ENCODE data around the gene RBM38. TPM values are rescaled to one million over a fixed set of nuclear protein-coding genes. Genes with fewer than 3 reads are reported as not detected.

Gene RBM38
- total and polyA plus RNA-seq, 7 donors = 73.2 to 308 (median 135) TPM

- Histone ChIP-seq H3K4me3 (peak within 1 kb of the TSS; percentile 74), H3K9me3 (no peaks in the 10 kb centered on the region), H3K27me3 (ENCODE audit: insufficient read depth in 3 of 3, low read length in 2 of 3) (no peaks in the 10 kb centered on the region), H3K27ac (peak within 1 kb of the TSS; percentile 79), H3K36me3 (ENCODE audit: insufficient read depth in 1 of 2, low read depth in 1 of 2) (peaks cover 5 to 9% of the 10 kb centered on the region in 2 donors), H3K4me1 (peaks cover 11% of the 10 kb centered on the region)
- peak; percentile 85 to 98 (median 92) for ATAC-seq
- intact Hi-C loops (cut with DNase I) = no loop called here
- TF ChIP-seq, protein P1, sequence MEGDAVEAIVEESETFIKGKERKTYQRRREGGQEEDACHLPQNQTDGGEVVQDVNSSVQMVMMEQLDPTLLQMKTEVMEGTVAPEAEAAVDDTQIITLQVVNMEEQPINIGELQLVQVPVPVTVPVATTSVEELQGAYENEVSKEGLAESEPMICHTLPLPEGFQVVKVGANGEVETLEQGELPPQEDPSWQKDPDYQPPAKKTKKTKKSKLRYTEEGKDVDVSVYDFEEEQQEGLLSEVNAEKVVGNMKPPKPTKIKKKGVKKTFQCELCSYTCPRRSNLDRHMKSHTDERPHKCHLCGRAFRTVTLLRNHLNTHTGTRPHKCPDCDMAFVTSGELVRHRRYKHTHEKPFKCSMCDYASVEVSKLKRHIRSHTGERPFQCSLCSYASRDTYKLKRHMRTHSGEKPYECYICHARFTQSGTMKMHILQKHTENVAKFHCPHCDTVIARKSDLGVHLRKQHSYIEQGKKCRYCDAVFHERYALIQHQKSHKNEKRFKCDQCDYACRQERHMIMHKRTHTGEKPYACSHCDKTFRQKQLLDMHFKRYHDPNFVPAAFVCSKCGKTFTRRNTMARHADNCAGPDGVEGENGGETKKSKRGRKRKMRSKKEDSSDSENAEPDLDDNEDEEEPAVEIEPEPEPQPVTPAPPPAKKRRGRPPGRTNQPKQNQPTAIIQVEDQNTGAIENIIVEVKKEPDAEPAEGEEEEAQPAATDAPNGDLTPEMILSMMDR (IDR thresholded peaks at IDR 0.05) = no peak
- WGBS, 3 donors = 0% methylated on average over 62 to 64 of the region's 64 CpGs
- peak; percentile 91 to 95 for DNase-seq
Observed at GRCh38 chr20:57351042-57351783, 40.0 kb upstream of the RBM38 start, which contains the start of gene RAE1. Gene RAE1 (plus strand): TSS chr20:57351255. CDS start chr20:57354039, 2,784 bp downstream.

- 69 to 80% (median 75%) methylated on average over 6 of the region's 6 CpGs for WGBS, 3 donors
- intact Hi-C loops (cut with DNase I) = no loop called here
- H3K4me3 ChIP-seq = peak overlapping the region; percentile 74
Observed at GRCh38 chr20:57352305-57352704, 38.9 kb upstream of the RBM38 start.

DNA sequence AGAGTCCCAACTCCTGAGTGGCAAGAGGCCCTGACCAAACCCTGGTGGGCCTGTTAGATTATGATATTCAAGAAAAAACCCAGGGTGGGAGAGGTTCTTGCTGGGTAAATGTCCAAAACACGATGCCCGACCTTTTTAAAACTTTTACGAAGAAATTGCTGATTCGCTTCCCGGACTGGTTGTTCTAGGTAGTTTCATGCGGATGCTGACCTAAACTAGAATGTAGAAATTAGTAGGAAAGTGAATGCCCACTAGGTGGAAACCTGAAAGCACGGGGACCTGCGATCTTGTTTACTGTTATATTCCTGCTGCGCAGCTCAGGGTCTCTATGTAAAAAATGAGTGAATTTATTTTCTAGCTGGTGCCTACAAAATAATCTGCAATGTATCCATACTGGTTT, 37.8 kb upstream of the RBM38 start:
- WGBS, 3 donors = 92 to 94% (median 93%) methylated on average over 9 of the region's 9 CpGs
- Histone ChIP-seq H3K9me3 (no peaks in the 10 kb centered on the region), H3K4me3 (no peak overlapping the region), H3K36me3 (ENCODE audit: insufficient read depth in 1 of 2, low read depth in 1 of 2) (peaks cover 5 to 9% of the 10 kb centered on the region in 2 donors), H3K4me1 (peaks cover 11% of the 10 kb centered on the region), H3K27me3 (ENCODE audit: insufficient read depth in 3 of 3, low read length in 2 of 3) (no peaks in the 10 kb centered on the region), H3K27ac (no peak overlapping the region)
- ATAC-seq = no peak
- intact Hi-C loops (cut with DNase I) = no loop called here
- TF ChIP-seq, protein P1 (IDR thresholded peaks at IDR 0.05) = no peak
- DNase-seq = no peak

More at GRCh38 chr20:57352305-57352704, 38.9 kb upstream of the RBM38 start:
- no peaks in the 10 kb centered on the region for H3K9me3 ChIP-seq
- H3K27me3 ChIP-seq (ENCODE audit: insufficient read depth in 3 of 3, low read length in 2 of 3) = no peaks in the 10 kb centered on the region
- no peak for ATAC-seq
- TF ChIP-seq, protein P1 (IDR thresholded peaks at IDR 0.05) = no peak
- no peak for DNase-seq
- H3K4me1 ChIP-seq = peaks cover 11% of the 10 kb centered on the region
- no peak overlapping the region for H3K27ac ChIP-seq
- H3K36me3 ChIP-seq (ENCODE audit: insufficient read depth in 1 of 2, low read depth in 1 of 2) = peaks cover 5 to 9% of the 10 kb centered on the region in 2 donors

DNA sequence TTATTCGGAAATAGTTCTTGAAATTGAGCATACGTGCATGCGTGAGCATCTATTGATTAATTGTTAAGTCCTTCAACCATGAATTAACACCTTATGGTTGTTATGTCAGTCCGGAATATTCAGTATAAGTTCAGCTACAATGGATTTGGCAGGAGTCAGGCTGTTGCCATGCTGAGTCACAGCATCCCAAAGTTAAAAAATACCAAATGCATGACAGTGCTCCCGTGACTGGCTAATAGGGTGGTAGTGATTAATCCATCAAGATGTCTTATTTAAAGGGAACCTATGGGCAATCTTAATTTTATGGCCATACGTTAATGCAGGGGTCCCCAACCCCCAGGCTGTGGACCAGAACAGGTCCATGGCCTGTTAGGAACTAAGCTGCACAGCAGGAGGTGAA, 29.7 kb upstream of the RBM38 start:
- H3K27me3 ChIP-seq (ENCODE audit: insufficient read depth in 3 of 3, low read length in 2 of 3) = no peaks in the 10 kb centered on the region
- TF ChIP-seq, protein P1 (IDR thresholded peaks at IDR 0.05) = no peak
- H3K9me3 ChIP-seq = no peaks in the 10 kb centered on the region
- H3K4me1 ChIP-seq = no peaks in the 10 kb centered on the region
- DNase-seq (no peak), ATAC-seq (peak in 3 of 4 donors; percentile 49 to 63 (median 58))
- peaks cover 8 to 50% of the 10 kb centered on the region in 2 donors for H3K36me3 ChIP-seq (ENCODE audit: insufficient read depth in 1 of 2, low read depth in 1 of 2)
- H3K27ac ChIP-seq = no peak overlapping the region
- H3K4me3 ChIP-seq = no peak overlapping the region
- intact Hi-C loops (cut with DNase I) = no loop called here
- WGBS, 3 donors = 85 to 92% (median 87%) methylated on average over 6 of the region's 6 CpGs

Data from psoas muscle (tissue), 8 donors.